HEK293 (cell line): ENCODE results near the gene SHISAL2B.

Experiments used
- CTCF ChIP-seq: fragments of 450-650 bp; formaldehyde crosslinking; IDR thresholded peaks from 2 replicates; pipeline ENCODE4 v1.5.1; 2016; ENCODE audit warnings: missing biosample characterization, missing genetic modification characterization
- KLF16 ChIP-seq: fragments of 450-650 bp; formaldehyde crosslinking; IDR thresholded peaks from 2 replicates; pipeline ENCODE4 v1.5.1; 2017; ENCODE audit warnings: missing biosample characterization, missing genetic modification characterization
- MEIS1 ChIP-seq: sonication (generic); formaldehyde crosslinking; IDR thresholded peaks from 2 replicates; pipeline ENCODE4 v1.8.1; 2022; ENCODE audit warnings: missing genetic modification reagents, mild to moderate bottlenecking, borderline replicate concordance
- PBX3 ChIP-seq: sonication (generic); formaldehyde crosslinking; IDR thresholded peaks from 2 replicates; pipeline ENCODE4 v1.8.1; 2022; ENCODE audit warnings: mild to moderate bottlenecking, moderate library complexity, missing genetic modification reagents
- ZNF184 ChIP-seq: fragments of 450-650 bp; IDR thresholded peaks from 2 replicates; pipeline ENCODE4 v1.5.1; 2018; ENCODE audit warnings: missing biosample characterization, mild to moderate bottlenecking, missing genetic modification characterization
- ZNF626 ChIP-seq: fragments of 450-650 bp; sonication (Bioruptor Pico); formaldehyde crosslinking; IDR thresholded peaks from 2 replicates; pipeline ENCODE4 v1.5.1; 2018; ENCODE audit warnings: missing biosample characterization, missing genetic modification characterization, inconsistent platforms
- ZNF704 ChIP-seq: fragments of 450-650 bp; formaldehyde crosslinking; IDR thresholded peaks from 2 replicates; pipeline ENCODE4 v1.5.1; 2016; ENCODE audit warnings: missing biosample characterization, missing genetic modification characterization

- TF ChIP-seq CTCF (tag by site-specific recombination) (no peak), PBX3 (CRISPR knock-in tag) (no peak), ZNF184 (tag by site-specific recombination) (no peak), ZNF626 (tag by site-specific recombination) (no peak), KLF16 (tag by site-specific recombination) (no peak), MEIS1 (CRISPR knock-in tag) (no peak), ZNF704 (tag by site-specific recombination) (no peak)
These were observed 1.9 kb upstream of the SHISAL2B start for GRCh38 chr5:64688391-64688790.
